HEK293 (cell line): Measurements from ENCODE around the gene GRM5.

Source experiments
- YY1 ChIP-seq: fragments of 450-650 bp; formaldehyde crosslinking; IDR thresholded peaks from 2 replicates; pipeline ENCODE4 v1.5.1; 2018; ENCODE audit warnings: missing biosample characterization, missing genetic modification characterization
- ZBTB8A ChIP-seq: fragments of 450-650 bp; formaldehyde crosslinking; IDR thresholded peaks from 2 replicates; pipeline ENCODE4 v1.5.1; 2016; ENCODE audit warnings: missing biosample characterization, missing genetic modification characterization
- ZFP3 ChIP-seq: fragments of 450-650 bp; formaldehyde crosslinking; IDR thresholded peaks from 2 replicates; pipeline ENCODE4 v1.5.1; 2016; ENCODE audit warnings: low read depth, missing biosample characterization, missing genetic modification characterization
- ZNF239 ChIP-seq: fragments of 450-650 bp; formaldehyde crosslinking; IDR thresholded peaks from 2 replicates; pipeline ENCODE4 v1.5.1; 2016; ENCODE audit warnings: missing biosample characterization, missing genetic modification characterization
- ZNF558 ChIP-seq: fragments of 450-650 bp; formaldehyde crosslinking; IDR thresholded peaks from 2 replicates; pipeline ENCODE4 v1.5.1; 2016; ENCODE audit warnings: missing biosample characterization, missing genetic modification characterization
- ZNF561 ChIP-seq: fragments of 450-650 bp; IDR thresholded peaks from 2 replicates; pipeline ENCODE4 v1.5.1; 2018; ENCODE audit warnings: missing biosample characterization, missing genetic modification characterization, borderline replicate concordance
- TF ChIP-seq, protein P1 (sequence below): fragments of 450-650 bp; formaldehyde crosslinking; IDR thresholded peaks from 2 replicates; pipeline ENCODE4 v1.5.1; 2016; ENCODE audit warnings: missing biosample characterization, missing genetic modification characterization, borderline replicate concordance
- TF ChIP-seq, protein P2 (sequence below): fragments of 450-650 bp; formaldehyde crosslinking; IDR thresholded peaks from 2 replicates; pipeline ENCODE4 v1.5.1; 2016; ENCODE audit warnings: missing biosample characterization, missing genetic modification characterization
- TF ChIP-seq, protein P3 (sequence below): fragments of 450-650 bp; formaldehyde crosslinking; IDR thresholded peaks from 2 replicates; pipeline ENCODE4 v1.5.1; 2016; ENCODE audit warnings: missing biosample characterization, missing genetic modification characterization
- TF ChIP-seq, protein P4 (sequence below): fragments of 450-650 bp; formaldehyde crosslinking; conservative IDR thresholded peaks from 2 replicates; pipeline ENCODE4 v1.5.1; 2016; ENCODE audit warnings: low read depth, missing biosample characterization, missing genetic modification characterization
- TF ChIP-seq, protein P5 (sequence below): fragments of 450-650 bp; formaldehyde crosslinking; IDR thresholded peaks from 2 replicates; pipeline ENCODE4 v1.5.1; 2017; ENCODE audit warnings: missing biosample characterization, mild to moderate bottlenecking, missing genetic modification characterization, moderate library complexity

DNA sequence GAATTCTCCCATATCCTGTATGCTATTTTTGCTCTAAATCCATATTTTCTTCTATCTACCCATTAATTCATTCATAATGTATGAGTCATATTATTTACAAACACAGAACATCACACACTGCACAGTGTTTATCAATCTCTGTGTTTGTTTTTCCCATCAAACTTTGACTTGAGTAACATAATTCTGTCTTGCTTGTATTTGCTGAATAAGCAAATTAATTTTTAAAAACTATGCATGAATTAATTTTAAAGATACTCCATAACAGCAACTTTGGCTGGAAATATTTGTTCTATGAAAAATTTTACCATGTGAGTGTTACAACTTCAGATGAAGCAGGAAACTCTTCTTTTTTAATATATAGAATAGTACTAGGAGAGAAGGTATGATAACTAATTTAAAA lies 275.6 kb downstream of the GRM5 start:
- TF ChIP-seq ZNF239 (tag by site-specific recombination) (no peak), ZNF558 (tag by site-specific recombination) (no peak), YY1 (tag by site-specific recombination) (no peak), ZFP3 (tag by site-specific recombination) (no peak), ZBTB8A (tag by site-specific recombination) (no peak), ZNF561 (tag by site-specific recombination) (no peak)
- TF ChIP-seq, protein P1, sequence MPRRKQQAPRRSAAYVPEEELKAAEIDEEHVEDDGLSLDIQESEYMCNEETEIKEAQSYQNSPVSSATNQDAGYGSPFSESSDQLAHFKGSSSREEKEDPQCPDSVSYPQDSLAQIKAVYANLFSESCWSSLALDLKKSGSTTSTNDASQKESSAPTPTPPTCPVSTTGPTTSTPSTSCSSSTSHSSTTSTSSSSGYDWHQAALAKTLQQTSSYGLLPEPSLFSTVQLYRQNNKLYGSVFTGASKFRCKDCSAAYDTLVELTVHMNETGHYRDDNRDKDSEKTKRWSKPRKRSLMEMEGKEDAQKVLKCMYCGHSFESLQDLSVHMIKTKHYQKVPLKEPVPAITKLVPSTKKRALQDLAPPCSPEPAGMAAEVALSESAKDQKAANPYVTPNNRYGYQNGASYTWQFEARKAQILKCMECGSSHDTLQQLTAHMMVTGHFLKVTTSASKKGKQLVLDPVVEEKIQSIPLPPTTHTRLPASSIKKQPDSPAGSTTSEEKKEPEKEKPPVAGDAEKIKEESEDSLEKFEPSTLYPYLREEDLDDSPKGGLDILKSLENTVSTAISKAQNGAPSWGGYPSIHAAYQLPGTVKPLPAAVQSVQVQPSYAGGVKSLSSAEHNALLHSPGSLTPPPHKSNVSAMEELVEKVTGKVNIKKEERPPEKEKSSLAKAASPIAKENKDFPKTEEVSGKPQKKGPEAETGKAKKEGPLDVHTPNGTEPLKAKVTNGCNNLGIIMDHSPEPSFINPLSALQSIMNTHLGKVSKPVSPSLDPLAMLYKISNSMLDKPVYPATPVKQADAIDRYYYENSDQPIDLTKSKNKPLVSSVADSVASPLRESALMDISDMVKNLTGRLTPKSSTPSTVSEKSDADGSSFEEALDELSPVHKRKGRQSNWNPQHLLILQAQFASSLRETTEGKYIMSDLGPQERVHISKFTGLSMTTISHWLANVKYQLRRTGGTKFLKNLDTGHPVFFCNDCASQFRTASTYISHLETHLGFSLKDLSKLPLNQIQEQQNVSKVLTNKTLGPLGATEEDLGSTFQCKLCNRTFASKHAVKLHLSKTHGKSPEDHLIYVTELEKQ (tag by site-specific recombination) = no peak
- TF ChIP-seq, protein P2, sequence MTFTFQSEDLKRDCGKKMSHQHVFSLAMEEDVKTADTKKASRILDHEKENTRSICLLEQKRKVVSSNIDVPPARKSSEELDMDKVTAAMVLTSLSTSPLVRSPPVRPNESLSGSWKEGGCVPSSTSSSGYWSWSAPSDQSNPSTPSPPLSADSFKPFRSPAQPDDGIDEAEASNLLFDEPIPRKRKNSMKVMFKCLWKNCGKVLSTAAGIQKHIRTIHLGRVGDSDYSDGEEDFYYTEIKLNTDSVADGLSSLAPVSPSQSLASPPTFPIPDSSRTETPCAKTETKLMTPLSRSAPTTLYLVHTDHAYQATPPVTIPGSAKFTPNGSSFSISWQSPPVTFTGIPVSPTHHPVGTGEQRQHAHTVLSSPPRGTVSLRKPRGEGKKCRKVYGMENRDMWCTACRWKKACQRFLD (tag by site-specific recombination) = no peak
- TF ChIP-seq, protein P3, sequence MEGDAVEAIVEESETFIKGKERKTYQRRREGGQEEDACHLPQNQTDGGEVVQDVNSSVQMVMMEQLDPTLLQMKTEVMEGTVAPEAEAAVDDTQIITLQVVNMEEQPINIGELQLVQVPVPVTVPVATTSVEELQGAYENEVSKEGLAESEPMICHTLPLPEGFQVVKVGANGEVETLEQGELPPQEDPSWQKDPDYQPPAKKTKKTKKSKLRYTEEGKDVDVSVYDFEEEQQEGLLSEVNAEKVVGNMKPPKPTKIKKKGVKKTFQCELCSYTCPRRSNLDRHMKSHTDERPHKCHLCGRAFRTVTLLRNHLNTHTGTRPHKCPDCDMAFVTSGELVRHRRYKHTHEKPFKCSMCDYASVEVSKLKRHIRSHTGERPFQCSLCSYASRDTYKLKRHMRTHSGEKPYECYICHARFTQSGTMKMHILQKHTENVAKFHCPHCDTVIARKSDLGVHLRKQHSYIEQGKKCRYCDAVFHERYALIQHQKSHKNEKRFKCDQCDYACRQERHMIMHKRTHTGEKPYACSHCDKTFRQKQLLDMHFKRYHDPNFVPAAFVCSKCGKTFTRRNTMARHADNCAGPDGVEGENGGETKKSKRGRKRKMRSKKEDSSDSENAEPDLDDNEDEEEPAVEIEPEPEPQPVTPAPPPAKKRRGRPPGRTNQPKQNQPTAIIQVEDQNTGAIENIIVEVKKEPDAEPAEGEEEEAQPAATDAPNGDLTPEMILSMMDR (tag by site-specific recombination) = no peak
- TF ChIP-seq, protein P4, sequence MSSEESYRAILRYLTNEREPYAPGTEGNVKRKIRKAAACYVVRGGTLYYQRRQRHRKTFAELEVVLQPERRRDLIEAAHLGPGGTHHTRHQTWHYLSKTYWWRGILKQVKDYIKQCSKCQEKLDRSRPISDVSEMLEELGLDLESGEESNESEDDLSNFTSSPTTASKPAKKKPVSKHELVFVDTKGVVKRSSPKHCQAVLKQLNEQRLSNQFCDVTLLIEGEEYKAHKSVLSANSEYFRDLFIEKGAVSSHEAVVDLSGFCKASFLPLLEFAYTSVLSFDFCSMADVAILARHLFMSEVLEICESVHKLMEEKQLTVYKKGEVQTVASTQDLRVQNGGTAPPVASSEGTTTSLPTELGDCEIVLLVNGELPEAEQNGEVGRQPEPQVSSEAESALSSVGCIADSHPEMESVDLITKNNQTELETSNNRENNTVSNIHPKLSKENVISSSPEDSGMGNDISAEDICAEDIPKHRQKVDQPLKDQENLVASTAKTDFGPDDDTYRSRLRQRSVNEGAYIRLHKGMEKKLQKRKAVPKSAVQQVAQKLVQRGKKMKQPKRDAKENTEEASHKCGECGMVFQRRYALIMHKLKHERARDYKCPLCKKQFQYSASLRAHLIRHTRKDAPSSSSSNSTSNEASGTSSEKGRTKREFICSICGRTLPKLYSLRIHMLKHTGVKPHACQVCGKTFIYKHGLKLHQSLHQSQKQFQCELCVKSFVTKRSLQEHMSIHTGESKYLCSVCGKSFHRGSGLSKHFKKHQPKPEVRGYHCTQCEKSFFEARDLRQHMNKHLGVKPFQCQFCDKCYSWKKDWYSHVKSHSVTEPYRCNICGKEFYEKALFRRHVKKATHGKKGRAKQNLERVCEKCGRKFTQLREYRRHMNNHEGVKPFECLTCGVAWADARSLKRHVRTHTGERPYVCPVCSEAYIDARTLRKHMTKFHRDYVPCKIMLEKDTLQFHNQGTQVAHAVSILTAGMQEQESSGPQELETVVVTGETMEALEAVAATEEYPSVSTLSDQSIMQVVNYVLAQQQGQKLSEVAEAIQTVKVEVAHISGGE (tag by site-specific recombination) = no peak
- TF ChIP-seq, protein P5, sequence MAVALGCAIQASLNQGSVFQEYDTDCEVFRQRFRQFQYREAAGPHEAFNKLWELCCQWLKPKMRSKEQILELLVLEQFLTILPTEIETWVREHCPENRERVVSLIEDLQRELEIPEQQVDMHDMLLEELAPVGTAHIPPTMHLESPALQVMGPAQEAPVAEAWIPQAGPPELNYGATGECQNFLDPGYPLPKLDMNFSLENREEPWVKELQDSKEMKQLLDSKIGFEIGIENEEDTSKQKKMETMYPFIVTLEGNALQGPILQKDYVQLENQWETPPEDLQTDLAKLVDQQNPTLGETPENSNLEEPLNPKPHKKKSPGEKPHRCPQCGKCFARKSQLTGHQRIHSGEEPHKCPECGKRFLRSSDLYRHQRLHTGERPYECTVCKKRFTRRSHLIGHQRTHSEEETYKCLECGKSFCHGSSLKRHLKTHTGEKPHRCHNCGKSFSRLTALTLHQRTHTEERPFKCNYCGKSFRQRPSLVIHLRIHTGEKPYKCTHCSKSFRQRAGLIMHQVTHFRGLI (tag by site-specific recombination) = no peak
